ENCODE measurements around the gene ZNF593OS. TPM values are rescaled to one million over a fixed set of nuclear protein-coding genes. Genes with fewer than 3 reads are reported as not detected.

The ZNF593OS gene
- total and polyA plus RNA-seq, 10 of the 15 experiments (the other 5 are each of a cell fraction or from before 2014, with no cell fraction given) = 0.16 to 1.7 (median 0.59) TPM; not detected in 6

- POLR2A ChIA-PET = interaction anchor here (1.2 kb wide), 1 partner anchor 14 kb away, joined by 3 read pairs; the partner anchor contains the start of gene CEP85
- FAIRE-seq = no peak
Measured at GRCh38 chr1:26220199-26220912, 48.7 kb upstream of the ZNF593OS start.

GRCh38 chr1:26218906-26219494, 47.4 kb upstream of the ZNF593OS start:
- 57% methylated on average over 11 of the region's 11 CpGs for WGBS (ENCODE audit: insufficient coverage, insufficient replicate concordance, low lambda C conversion rate, missing lambda C conversion rate)
- Histone ChIP-seq H3K27me3 (replicated peaks in 1 of 2; ENCODE audit: control insufficient read depth in 2 of 2, insufficient read depth in 2 of 2, low read length in 1 of 2) (no peaks in the 10 kb centered on the region; a peak in 1 of 4 replicates), H3K36me3 (ENCODE audit: control insufficient read depth in 2 of 2, insufficient read depth in 2 of 2, low read length in 1 of 2) (no peaks in the 10 kb centered on the region), H3K9me3 (replicated peaks; ENCODE audit: control insufficient read depth, insufficient read depth, low read length) (no peaks in the 10 kb centered on the region), H2AFZ (ENCODE audit: control insufficient read depth, low read depth, low read length) (no peak overlapping the region), H4K20me1 (ENCODE audit: control insufficient read depth, insufficient read depth) (no peaks in the 10 kb centered on the region; the same call in 1 of the 2 replicates), H3K79me2 (ENCODE audit: control insufficient read depth, insufficient read depth, low read length) (no peaks in the 10 kb centered on the region), H3K9ac (ENCODE audit: control insufficient read depth, insufficient read depth, low read length) (no peak overlapping the region), H3K4me2 (ENCODE audit: control insufficient read depth, insufficient read depth) (no peak overlapping the region), H3K4me1 (ENCODE audit: control insufficient read depth, insufficient read depth, low read length) (no peaks in the 10 kb centered on the region), H3K4me3 (no peak overlapping the region), H3K27ac (ENCODE audit: control insufficient read depth, insufficient read depth) (no peak overlapping the region)
- FAIRE-seq (no peak), DNase-seq (ENCODE audit: low read depth, low spot score) (no peak), ATAC-seq (no peak)
- in situ Hi-C loops (cut with MboI) (no loop called here), intact Hi-C loops (cut with micrococcal nuclease; ENCODE audit: unreplicated experiment) (no loop called here)
- ChIA-PET SMC1A (ENCODE audit: uncharacterized antibody, unreplicated experiment) (no interaction called here), RAD21 (ENCODE audit: unreplicated experiment) (no interaction called here), CTCF (interaction anchor here (5.5 kb wide), 1 partner anchor 15 kb away, joined by 19 read pairs; the partner anchor contains the start of gene CEP85), POLR2A (no interaction called here)
- TF ChIP-seq POU2F2 (IDR thresholded peaks at IDR 0.05; ENCODE audit: borderline replicate concordance, low read depth, low read length) (no peak), ZNF24 (IDR thresholded peaks at IDR 0.05) (no peak), MEF2A (IDR thresholded peaks at IDR 0.05; ENCODE audit: insufficient read depth, low read depth, low read length) (no peak), TAF1 (IDR thresholded peaks at IDR 0.05; ENCODE audit: borderline replicate concordance, low read depth, low read length) (no peak), CREB1 (IDR thresholded peaks at IDR 0.05; ENCODE audit: low read depth) (no peak), RAD21 (IDR thresholded peaks at IDR 0.05; ENCODE audit: insufficient read depth, low read depth, low read length) (no peak), ZNF622 (IDR thresholded peaks at IDR 0.05) (no peak), TCF3 (IDR thresholded peaks at IDR 0.05; ENCODE audit: borderline replicate concordance, insufficient read depth, low read depth, low read length) (no peak), TBL1XR1 (IDR thresholded peaks at IDR 0.05; ENCODE audit: low read depth, low read length) (no peak), NFYB (IDR thresholded peaks at IDR 0.05; ENCODE audit: insufficient read depth, low read depth, low read length) (no peak), RAD51 (IDR thresholded peaks at IDR 0.05) (no peak), SUPT20H (IDR thresholded peaks at IDR 0.05; ENCODE audit: borderline replicate concordance, control insufficient read depth, low read depth, low read length) (no peak), CBX5 (IDR thresholded peaks at IDR 0.05; ENCODE audit: low read depth) (no peak)
- no TSS peak for BruUV-seq (replicated peaks)

More at GRCh38 chr1:26220199-26220912, 48.7 kb upstream of the ZNF593OS start:
- no peaks in the 10 kb centered on the region; the same call in 1 of the 2 replicates for H4K20me1 ChIP-seq (ENCODE audit: control insufficient read depth, insufficient read depth)
- H3K79me2 ChIP-seq (ENCODE audit: control insufficient read depth, insufficient read depth, low read length) = no peaks in the 10 kb centered on the region
- no peaks in the 10 kb centered on the region for H3K36me3 ChIP-seq (ENCODE audit: control insufficient read depth in 2 of 2, insufficient read depth in 2 of 2, low read length in 1 of 2)
- DNase-seq (ENCODE audit: low read depth, low spot score) = no peak
- BruUV-seq (replicated peaks) = no TSS peak
- no peak overlapping the region for H3K4me3 ChIP-seq
- ChIA-PET SMC1A (ENCODE audit: uncharacterized antibody, unreplicated experiment) (interaction anchor here (1.1 kb wide), 1 partner anchor 13 kb away, joined by 3 read pairs; no protein-coding TSS in a partner anchor), CTCF (interaction anchor here (1.2 to 5.5 kb wide), 2 partner anchors 11 to 14 kb away, joined by 3 to 19 read pairs; partner anchors contain the start of gene CEP85), RAD21 (ENCODE audit: unreplicated experiment) (no interaction called here)
- no peak overlapping the region for H2AFZ ChIP-seq (ENCODE audit: control insufficient read depth, low read depth, low read length)
- 52% methylated on average over 27 of the region's 27 CpGs for WGBS (ENCODE audit: insufficient coverage, insufficient replicate concordance, low lambda C conversion rate, missing lambda C conversion rate)
- intact Hi-C loops (cut with micrococcal nuclease; ENCODE audit: unreplicated experiment) = no loop called here
- peaks cover 0 to 2% of the 10 kb centered on the region in 2 experiments; a peak in 2 of 4 replicates for H3K27me3 ChIP-seq (replicated peaks in 1 of 2; ENCODE audit: control insufficient read depth in 2 of 2, insufficient read depth in 2 of 2, low read length in 1 of 2)
- H3K4me2 ChIP-seq (ENCODE audit: control insufficient read depth, insufficient read depth) = no peak overlapping the region
- no peak overlapping the region for H3K27ac ChIP-seq (ENCODE audit: control insufficient read depth, insufficient read depth)
- no peaks in the 10 kb centered on the region for H3K9me3 ChIP-seq (replicated peaks; ENCODE audit: control insufficient read depth, insufficient read depth, low read length)
- H3K4me1 ChIP-seq (ENCODE audit: control insufficient read depth, insufficient read depth, low read length) = no peaks in the 10 kb centered on the region
- H3K9ac ChIP-seq (ENCODE audit: control insufficient read depth, insufficient read depth, low read length) = no peak overlapping the region
- no peak for ATAC-seq
- TF ChIP-seq KLF5 (IDR thresholded peaks at IDR 0.05; ENCODE audit: partially characterized antibody) (no peak), ESRRA (IDR thresholded peaks at IDR 0.05; ENCODE audit: low read length) (no peak), RB1 (IDR thresholded peaks at IDR 0.05; ENCODE audit: borderline replicate concordance) (no peak), EGR1 (IDR thresholded peaks at IDR 0.05; ENCODE audit: borderline replicate concordance in 1 of 2, low read depth in 2 of 2, low read length in 2 of 2) (no peak), NBN (IDR thresholded peaks at IDR 0.05) (no peak)
- in situ Hi-C loops (cut with MboI) = no loop called here

All from GM12878 (cell line).